H1 (cell line): Measurements from ENCODE around the gene NR3C2. TPM values are rescaled to one million over a fixed set of nuclear protein-coding genes. Genes with fewer than 3 reads are reported as not detected.

ENCODE experiments used
- CTCF ChIA-PET: fragments of 300-600 bp; sonication (Branson Sonifier 250); formaldehyde crosslinking; loops from one replicate; lab custom pipeline; 2021; ENCODE audit not compliant: partially characterized antibody; lab: Charles Lee
- POLR2A ChIA-PET: fragments of 300-600 bp; sonication (Branson Sonifier 250); formaldehyde crosslinking; loops from one replicate; lab custom pipeline; 2021; ENCODE audit warnings: inconsistent platforms; ENCODE audit not compliant: partially characterized antibody; lab: Charles Lee
- DNase-seq, 2 experiments: peaks; one replicate each; pipeline versions ENCODE4 v3.0.0 to v3.0.0-alpha.2; 2010 to 2022; ENCODE audit warnings: low spot score in 2 of 2, low read depth in 1 of 2, mixed read lengths in 1 of 2
- FAIRE-seq: peaks from 2 replicates; lab custom pipeline; 2011; peaks lifted over from hg19 to GRCh38; lab: Jason Lieb, UNC
- H2AFZ ChIP-seq: 2 replicates; pipeline ENCODE4 v1.8.1; 2012; ENCODE audit warnings: low read length, inconsistent platforms
- H2AK5ac ChIP-seq: 2 replicates; pipeline ENCODE4 v1.6.1; 2013; ENCODE audit warnings: low read depth, low read length
- H2BK120ac ChIP-seq: replicated peaks from 2 replicates; pipeline ENCODE3; 2013; ENCODE audit warnings: low read depth, low read length, inconsistent platforms
- H2BK12ac ChIP-seq: 2 replicates; pipeline ENCODE4 v1.6.1; 2013; ENCODE audit warnings: low read depth, low read length
- H2BK15ac ChIP-seq: 2 replicates; pipeline ENCODE4 v1.6.1; 2013; ENCODE audit warnings: low read length
- H2BK20ac ChIP-seq: 2 replicates; pipeline ENCODE4 v1.6.1; 2013; ENCODE audit warnings: low read length
- H2BK5ac ChIP-seq: 2 replicates; pipeline ENCODE4 v1.6.1; 2013; ENCODE audit warnings: low read depth, low read length
- H3K14ac ChIP-seq: 2 replicates; pipeline ENCODE4 v1.6.1; 2013; ENCODE audit warnings: inconsistent platforms; ENCODE audit not compliant: insufficient read length
- H3K18ac ChIP-seq: 2 replicates; pipeline ENCODE4 v1.6.1; 2013; ENCODE audit warnings: low read length; ENCODE audit errors: extremely low read depth
- H3K23ac ChIP-seq: 2 replicates; pipeline ENCODE4 v1.6.1; 2013; ENCODE audit warnings: inconsistent platforms; ENCODE audit not compliant: insufficient read length
- H3K23me2 ChIP-seq: 2 replicates; pipeline ENCODE4 v1.6.1; 2013; ENCODE audit warnings: low read depth, low read length
- H3K27ac ChIP-seq: 2 replicates; pipeline ENCODE4 v1.6.1; 2011; ENCODE audit warnings: low read depth, low read length, inconsistent platforms
- H3K27me3 ChIP-seq, 4 experiments: replicated peaks in 1 of 4; 1 replicate in 1 of 4; 2 replicates in 3 of 4; pipeline versions ENCODE4 v1.6.1 to v1.8.1; 2011 to 2013; ENCODE audit warnings: low read length in 3 of 4, mild to moderate bottlenecking in 3 of 4, inconsistent platforms in 2 of 4, mixed read lengths in 2 of 4, moderate library complexity in 1 of 4; ENCODE audit not compliant: control insufficient read depth in 3 of 4, insufficient read depth in 3 of 4; ENCODE audit errors: extremely low read depth in 1 of 4
- H3K36me3 ChIP-seq, 4 experiments: 2 replicates each; pipeline versions ENCODE4 v1.6.1 to v1.8.1; 2011 to 2013; ENCODE audit warnings: mild to moderate bottlenecking in 4 of 4, low read length in 3 of 4, moderate library complexity in 2 of 4, control low read depth in 1 of 4, inconsistent platforms in 1 of 4; ENCODE audit not compliant: insufficient read depth in 4 of 4, control insufficient read depth in 2 of 4
- H3K4ac ChIP-seq: replicated peaks from 2 replicates; pipeline ENCODE3; 2013; ENCODE audit warnings: low read length, low read depth, mixed read lengths, inconsistent platforms; ENCODE audit not compliant: insufficient read length
- H3K4me1 ChIP-seq, 4 experiments: replicated peaks in 1 of 4; 1 replicate in 1 of 4; 2 replicates in 3 of 4; pipeline versions ENCODE4 v1.6.1 to v1.8.1; 2011 to 2013; ENCODE audit warnings: low read length in 3 of 4, inconsistent platforms in 2 of 4, mixed read lengths in 1 of 4; ENCODE audit not compliant: insufficient read depth in 4 of 4, control insufficient read depth in 3 of 4
- H3K4me2 ChIP-seq, 2 experiments: 2 replicates each; pipeline versions ENCODE4 v1.6.1 to v1.8.1; 2011 to 2013; ENCODE audit warnings: low read depth in 2 of 2, low read length in 2 of 2, control low read depth in 1 of 2, inconsistent platforms in 1 of 2, mild to moderate bottlenecking in 1 of 2; ENCODE audit not compliant: insufficient read depth in 1 of 2
- H3K4me3 ChIP-seq, 4 experiments: fragments of 200-600, 300-600 bp in 1 of 4; sonication (generic), shearing (Covaris generic), sonication (Bioruptor Twin) in 1 of 4; 2 replicates each; pipeline versions ENCODE4 v1.5.1 to v1.8.1; 2011 to 2016; ENCODE audit warnings: low read length in 4 of 4, low read depth in 3 of 4, control low read depth in 2 of 4, inconsistent platforms in 2 of 4, mild to moderate bottlenecking in 2 of 4, mixed read lengths in 1 of 4, moderate library complexity in 1 of 4; ENCODE audit not compliant: insufficient read depth in 2 of 4; ENCODE audit errors: extremely low read depth in 1 of 4
- H3K56ac ChIP-seq: replicated peaks from 2 replicates; pipeline ENCODE3; 2013; ENCODE audit warnings: low read depth, mild to moderate bottlenecking, mixed read lengths, low read length, inconsistent platforms; ENCODE audit not compliant: insufficient read length
- H3K79me1 ChIP-seq: 2 replicates; pipeline ENCODE4 v1.6.1; 2013; ENCODE audit warnings: low read depth, low read length, control low read depth
- H3K79me2 ChIP-seq, 2 experiments: 2 replicates each; pipeline versions ENCODE4 v1.6.1 to v1.8.1; 2012 to 2013; ENCODE audit warnings: low read length in 2 of 2, mild to moderate bottlenecking in 2 of 2, inconsistent platforms in 1 of 2; ENCODE audit not compliant: insufficient read depth in 2 of 2, control insufficient read depth in 1 of 2
- H3K9ac ChIP-seq, 4 experiments: replicated peaks in 1 of 4; 1 replicate in 1 of 4; 2 replicates in 3 of 4; pipeline versions ENCODE4 v1.6.1 to v1.8.1; 2011 to 2013; ENCODE audit warnings: low read depth in 3 of 4, low read length in 3 of 4, control low read depth in 2 of 4, mild to moderate bottlenecking in 2 of 4, moderate library complexity in 2 of 4, inconsistent platforms in 1 of 4; ENCODE audit errors: extremely low read depth in 1 of 4
- H3K9me3 ChIP-seq, 2 experiments: 2 replicates each; pipeline versions ENCODE4 v1.6.1 to v1.8.1; 2012 to 2013; ENCODE audit warnings: mild to moderate bottlenecking in 2 of 2, moderate library complexity in 2 of 2, control low read depth in 1 of 2, inconsistent platforms in 1 of 2, low read depth in 1 of 2, low read length in 1 of 2, mixed read lengths in 1 of 2; ENCODE audit not compliant: insufficient read depth in 2 of 2
- H4K20me1 ChIP-seq, 2 experiments: replicated peaks in 1 of 2; 2 replicates each; pipeline versions ENCODE3 to v1.8.1; 2011 to 2013; ENCODE audit warnings: inconsistent platforms in 2 of 2, low read length in 2 of 2, mild to moderate bottlenecking in 1 of 2; ENCODE audit not compliant: insufficient read depth in 2 of 2, control insufficient read depth in 1 of 2
- H4K5ac ChIP-seq: 2 replicates; pipeline ENCODE4 v1.6.1; 2013; ENCODE audit warnings: low read length, low read depth, mixed read lengths, inconsistent platforms; ENCODE audit not compliant: insufficient read length
- H4K8ac ChIP-seq: 2 replicates; pipeline ENCODE4 v1.8.0; 2013; ENCODE audit warnings: mild to moderate bottlenecking, moderate library complexity, low read length, inconsistent platforms; ENCODE audit not compliant: insufficient read depth; ENCODE audit errors: extremely low read depth
- H4K91ac ChIP-seq: replicated peaks from 2 replicates; pipeline ENCODE3; 2013; ENCODE audit warnings: low read length, mixed read lengths, inconsistent platforms; ENCODE audit not compliant: insufficient read length
- CTBP2 ChIP-seq: IDR thresholded peaks from 2 replicates; pipeline ENCODE4 v1.7.0; 2011; ENCODE audit warnings: borderline replicate concordance, mild to moderate bottlenecking, moderate library complexity, mixed read lengths, low read length; ENCODE audit not compliant: insufficient read depth, insufficient read length
- GTF2F1 ChIP-seq: IDR thresholded peaks from 2 replicates; pipeline ENCODE4 v1.6.1; 2012; ENCODE audit warnings: low read depth, low read length, improper control_type of control experiment, borderline replicate concordance
- JUND ChIP-seq: IDR thresholded peaks from 2 replicates; pipeline ENCODE4 v1.6.1; 2011; ENCODE audit warnings: mild to moderate bottlenecking, improper control_type of control experiment, low read length
- SUZ12 ChIP-seq: fragments of 200-600 bp; sonication (generic); IDR thresholded peaks from 2 replicates; pipeline ENCODE4 v1.6.1; 2012; ENCODE audit warnings: mild to moderate bottlenecking, inconsistent platforms, low read length, moderate library complexity, mixed read lengths
- WGBS, 2 experiments: shearing (Covaris generic) in 1 of 2; methylation state at CpG; one replicate each; pipeline versions ENCODE4 v1.1.6 to v1.1.7; 2013 to 2015; ENCODE audit warnings: low lambda C conversion rate in 2 of 2, mixed read lengths in 2 of 2, inconsistent platforms in 1 of 2, low coverage in 1 of 2, missing lambda C conversion rate in 1 of 2; ENCODE audit not compliant: insufficient replicate concordance in 2 of 2, insufficient coverage in 1 of 2, insufficient read length in 1 of 2; ENCODE audit errors: extremely low coverage in 1 of 2, missing lambda C conversion rate in 1 of 2; 5-methylcytosine and 5-hydroxymethylcytosine counted together
- polyA plus RNA-seq, 7 experiments: library from polyadenylated mRNA; depleted of rRNA in 3 of 7; stranded (reverse) in 5 of 7; unstranded in 2 of 7; fragments of >200 nt in 5 of 7; fragments of 200-250 nt in 2 of 7; gene quantifications; 1 replicate in 5 of 7; 2 replicates in 1 of 7; 4 replicates in 1 of 7; pipeline versions ENCODE4 v1.2.1 to v1.2.3, GENCODE V29; 2011 to 2013; ENCODE audit warnings: missing spikeins in 2 of 7, mixed read lengths in 2 of 7
- total RNA-seq: library from RNA; stranded (reverse); fragmentation: NEBNext Ultra II Directional; extraction: Animal tissue kit (Norgen Biotek cat#: 25700); gene quantifications from 2 replicates; pipeline ENCODE4 v1.2.1, GENCODE V29; 2021
- TF ChIP-seq, protein P1 (sequence below), 3 experiments: IDR thresholded peaks; 1 replicate in 2 of 3; 2 replicates in 1 of 3; pipeline versions ENCODE4 v1.5.1 to v1.6.1; 2011; ENCODE audit warnings: low read length in 3 of 3, mild to moderate bottlenecking in 3 of 3, inconsistent platforms in 2 of 3, low read depth in 1 of 3, moderate library complexity in 1 of 3; ENCODE audit not compliant: insufficient read depth in 1 of 3; ENCODE audit errors: control extremely low read depth in 1 of 3

The NR3C2 gene
- total and polyA plus RNA-seq, 2 of the 8 experiments (the other 6 are each of a cell fraction or from before 2014, with no cell fraction given): 0.80 to 3.9 TPM

DNA sequence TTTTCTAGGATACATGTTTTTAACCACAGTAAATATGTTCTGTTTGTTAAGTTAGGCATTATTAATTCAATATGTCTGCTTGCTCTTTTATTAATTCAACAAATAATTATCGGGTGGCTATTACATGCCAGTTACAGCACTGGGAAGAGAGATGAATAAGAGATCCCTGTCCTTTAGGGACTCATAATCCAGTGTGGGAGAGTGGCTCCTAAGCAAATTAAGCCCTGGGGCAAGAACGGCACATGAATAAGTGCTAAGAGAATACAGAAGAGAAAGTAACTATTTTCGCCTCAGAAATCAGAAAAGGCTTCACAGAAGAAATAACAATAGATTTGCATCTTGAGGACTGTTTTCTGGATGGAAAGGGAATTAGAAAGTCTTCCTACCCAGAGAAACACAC is 236.7 kb downstream of the NR3C2 start:
- H3K4me3 ChIP-seq: no peak overlapping the region
- H3K18ac ChIP-seq: no peak overlapping the region
- H3K56ac ChIP-seq: no peak overlapping the region
- H4K20me1 ChIP-seq: no peaks in the 10 kb centered on the region
- H3K4me2 ChIP-seq: no peak overlapping the region
- no peak overlapping the region for H2BK12ac ChIP-seq
- no peak overlapping the region for H3K23ac ChIP-seq
- H2BK20ac ChIP-seq: no peak overlapping the region
- H3K9ac ChIP-seq: no peak overlapping the region
- no peaks in the 10 kb centered on the region for H3K79me2 ChIP-seq
- no peaks in the 10 kb centered on the region for H3K79me1 ChIP-seq
- FAIRE-seq (no peak), DNase-seq (no peak)
- WGBS, 2 experiments: 91% methylated on average over 3 of the region's 3 CpGs; no CpG with 5 or more reads in 1 of the 2 experiments
- H2BK120ac ChIP-seq: no peak overlapping the region
- H4K8ac ChIP-seq: no peak overlapping the region
- H2AFZ ChIP-seq: no peak overlapping the region
- H4K91ac ChIP-seq: no peak overlapping the region
- ChIA-PET CTCF (no interaction called here), POLR2A (no interaction called here)
- H2AK5ac ChIP-seq: no peak overlapping the region
- no peaks in the 10 kb centered on the region for H3K9me3 ChIP-seq
- H3K36me3 ChIP-seq: no peaks in the 10 kb centered on the region
- H3K27ac ChIP-seq: no peak overlapping the region
- H2BK15ac ChIP-seq: no peak overlapping the region
- no peak overlapping the region for H4K5ac ChIP-seq
- H3K27me3 ChIP-seq: no peaks in the 10 kb centered on the region
- H2BK5ac ChIP-seq: no peak overlapping the region
- H3K14ac ChIP-seq: no peak overlapping the region
- peaks cover 0 to 4% (median 1%) of the 10 kb centered on the region in 4 experiments; a peak in 1 of 7 replicates for H3K4me1 ChIP-seq
- H3K4ac ChIP-seq: no peak overlapping the region
- H3K23me2 ChIP-seq: no peaks in the 10 kb centered on the region
- TF ChIP-seq CTBP2 (no peak), GTF2F1 (no peak), JUND (no peak), SUZ12 (no peak)
- TF ChIP-seq, protein P1, sequence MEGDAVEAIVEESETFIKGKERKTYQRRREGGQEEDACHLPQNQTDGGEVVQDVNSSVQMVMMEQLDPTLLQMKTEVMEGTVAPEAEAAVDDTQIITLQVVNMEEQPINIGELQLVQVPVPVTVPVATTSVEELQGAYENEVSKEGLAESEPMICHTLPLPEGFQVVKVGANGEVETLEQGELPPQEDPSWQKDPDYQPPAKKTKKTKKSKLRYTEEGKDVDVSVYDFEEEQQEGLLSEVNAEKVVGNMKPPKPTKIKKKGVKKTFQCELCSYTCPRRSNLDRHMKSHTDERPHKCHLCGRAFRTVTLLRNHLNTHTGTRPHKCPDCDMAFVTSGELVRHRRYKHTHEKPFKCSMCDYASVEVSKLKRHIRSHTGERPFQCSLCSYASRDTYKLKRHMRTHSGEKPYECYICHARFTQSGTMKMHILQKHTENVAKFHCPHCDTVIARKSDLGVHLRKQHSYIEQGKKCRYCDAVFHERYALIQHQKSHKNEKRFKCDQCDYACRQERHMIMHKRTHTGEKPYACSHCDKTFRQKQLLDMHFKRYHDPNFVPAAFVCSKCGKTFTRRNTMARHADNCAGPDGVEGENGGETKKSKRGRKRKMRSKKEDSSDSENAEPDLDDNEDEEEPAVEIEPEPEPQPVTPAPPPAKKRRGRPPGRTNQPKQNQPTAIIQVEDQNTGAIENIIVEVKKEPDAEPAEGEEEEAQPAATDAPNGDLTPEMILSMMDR (IDR thresholded peaks at IDR 0.05; ENCODE audit: control extremely low read depth in 1 of 3, insufficient read depth in 1 of 3, low read depth in 1 of 3, low read length in 3 of 3): no peak
